Anterior cingulate cortex (tissue), 58 donors: ENCODE data around the gene RTN3.
"Not testable (repeated sequence)": the region's sequence is repeated elsewhere in the genome, so short reads cannot be mapped to it uniquely, and the experiment has no call there.

Source experiments
- DNase-seq, 58 donors: peaks; one replicate each; lab custom pipeline; 2025; lab: John Stamatoyannopoulos, UW

The RTN3 gene

GRCh38 chr11:63682066-63683021 is 1.0 kb downstream of the RTN3 start:
- DNase-seq = peak in 48 of 58 donors; percentile 12 to 67 (median 41)

- peak in 1 of 58 donors; percentile 11 for DNase-seq
Observed at GRCh38 chr11:63683133-63683991, 2.1 kb downstream of the RTN3 start.

- not testable (repeated sequence) for DNase-seq
Observed at GRCh38 chr11:63685158-63685721, 3.9 kb downstream of the RTN3 start.

GRCh38 chr11:63686926-63687325 is 5.6 kb downstream of the RTN3 start:
- DNase-seq = no peak

- DNase-seq = no peak
Observed at GRCh38 chr11:63687845-63688244, 6.5 kb downstream of the RTN3 start.

GRCh38 chr11:63694596-63694995 is 13.3 kb downstream of the RTN3 start:
- no peak for DNase-seq

- no peak for DNase-seq
Observed at GRCh38 chr11:63698976-63699733, 17.9 kb downstream of the RTN3 start.

- no peak for DNase-seq
Observed at GRCh38 chr11:63699896-63700295, 18.6 kb downstream of the RTN3 start.

- peak in 1 of 58 donors; percentile 23 for DNase-seq
Observed at GRCh38 chr11:63705526-63705925, 24.2 kb downstream of the RTN3 start.

GRCh38 chr11:63708764-63709163 is 27.5 kb downstream of the RTN3 start:
- DNase-seq = no peak

- DNase-seq = no peak
Observed at GRCh38 chr11:63709336-63709884, 28.1 kb downstream of the RTN3 start.

GRCh38 chr11:63710476-63711217 is 29.3 kb downstream of the RTN3 start:
- DNase-seq = no peak

- DNase-seq = no peak
Observed at GRCh38 chr11:63711838-63712237, 30.5 kb downstream of the RTN3 start.

GRCh38 chr11:63713766-63714165 is 32.5 kb downstream of the RTN3 start:
- no peak for DNase-seq

- no peak for DNase-seq
Observed at GRCh38 chr11:63716046-63716445, 34.7 kb downstream of the RTN3 start.

GRCh38 chr11:63719001-63719400 is 37.7 kb downstream of the RTN3 start:
- DNase-seq = no peak

GRCh38 chr11:63719987-63720386 is 38.7 kb downstream of the RTN3 start:
- DNase-seq = no peak

- DNase-seq = no peak
Observed at GRCh38 chr11:63720611-63721010, 39.3 kb downstream of the RTN3 start.

- DNase-seq = no peak
Observed at GRCh38 chr11:63729326-63729725, 48.0 kb downstream of the RTN3 start.
